NCI-H82 treated with DMSO at 0.1 percent for 48 hours (cell line): Measurements from ENCODE around the gene AKAP12.
A peak's percentile ranks its signal among the peaks of the same experiment; 100 is the strongest.

Source experiments
- DNase-seq: peaks from one replicate; lab custom pipeline; 2025; ENCODE audit not compliant: unreplicated experiment; lab: John Stamatoyannopoulos, UW

Gene AKAP12

DNA sequence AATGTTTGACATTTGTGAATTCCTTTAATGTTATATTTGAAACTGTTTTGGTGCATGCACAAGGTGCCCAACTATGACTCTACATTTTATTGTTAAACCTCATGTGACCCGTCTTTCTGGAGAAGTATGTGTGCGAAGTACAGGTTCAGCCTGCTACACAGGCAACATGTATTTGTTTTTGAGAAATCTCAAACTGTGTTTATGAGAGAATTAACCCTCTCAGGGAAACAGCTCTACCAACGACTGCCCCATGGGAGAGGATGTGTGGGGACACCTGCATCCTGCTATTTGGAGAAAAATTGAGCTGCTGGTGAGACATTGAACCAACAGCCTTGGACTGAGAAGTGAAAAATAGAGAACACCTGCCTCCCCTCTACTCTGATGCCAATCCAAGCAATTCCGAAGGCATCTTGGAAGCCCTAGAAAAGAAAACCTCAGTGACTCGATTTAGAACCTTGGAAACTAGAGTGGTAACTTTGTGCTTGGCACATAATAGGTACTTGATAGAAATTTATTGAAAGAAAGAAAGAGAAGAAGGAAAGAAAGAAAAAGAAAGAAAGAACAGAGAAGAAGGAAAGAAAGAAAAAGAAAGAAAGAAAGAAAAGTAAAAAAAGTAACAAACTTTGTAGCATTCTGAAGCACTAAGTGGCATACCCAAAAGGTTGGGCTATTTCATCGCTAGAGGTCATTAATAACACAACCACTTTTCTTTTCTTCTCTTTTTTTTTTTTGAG, 2.9 kb upstream of the AKAP12 start:
- DNase-seq, result no peak

DNA sequence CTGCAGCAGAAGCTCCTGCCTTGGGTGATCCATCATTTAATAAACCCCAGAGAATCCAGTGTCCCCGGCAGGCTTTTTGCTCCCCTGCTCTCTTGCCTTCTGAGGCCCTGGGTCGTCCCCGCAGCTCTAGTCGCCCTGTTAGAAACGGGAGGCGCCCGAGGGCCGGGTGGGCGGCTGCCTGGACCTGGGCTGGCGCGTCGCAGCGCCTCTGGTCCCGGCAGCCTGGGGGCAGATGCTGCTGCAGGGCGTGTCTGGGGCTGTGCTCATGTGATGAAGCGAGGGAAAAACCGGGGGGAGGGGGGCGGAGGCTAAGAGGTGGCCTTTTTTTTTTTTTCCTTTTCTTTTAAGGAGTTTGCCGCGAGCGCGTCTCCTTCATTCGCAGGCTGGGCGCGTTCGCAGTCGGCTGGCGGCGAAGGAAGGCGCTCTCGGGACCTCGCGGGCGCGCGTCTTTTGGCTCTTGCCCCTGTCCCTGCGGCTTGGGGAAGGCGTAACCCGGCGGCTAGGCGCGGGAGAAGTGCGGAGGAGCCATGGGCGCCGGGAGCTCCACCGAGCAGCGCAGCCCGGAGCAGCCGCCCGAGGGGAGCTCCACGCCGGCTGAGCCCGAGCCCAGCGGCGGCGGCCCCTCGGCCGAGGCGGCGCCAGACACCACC, 394 bp downstream of the AKAP12 start:
- peak; percentile 63 for DNase-seq

- no peak for DNase-seq
Measured at GRCh38 chr6:151240791-151241642, 1.2 kb downstream of the AKAP12 start.

DNA sequence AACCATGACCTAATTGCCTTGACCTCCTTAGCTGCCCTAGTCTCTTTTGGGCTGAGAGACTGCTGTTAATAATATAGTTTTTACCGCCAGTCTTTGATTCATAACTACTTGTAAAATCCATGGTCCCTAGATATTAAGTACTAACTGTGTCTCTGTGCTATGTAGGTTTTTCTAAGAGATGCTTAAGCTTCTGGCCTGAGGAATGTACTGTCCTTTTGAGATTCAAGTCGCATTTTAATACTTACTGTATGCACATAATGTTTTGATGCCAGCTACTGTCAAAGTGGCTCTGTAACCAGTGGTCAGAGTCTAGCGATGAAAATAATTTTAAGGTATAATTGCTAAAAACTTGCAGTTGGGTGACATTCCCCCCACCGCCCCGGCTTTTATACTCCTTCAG, 2.1 kb downstream of the AKAP12 start:
- no peak for DNase-seq

DNA sequence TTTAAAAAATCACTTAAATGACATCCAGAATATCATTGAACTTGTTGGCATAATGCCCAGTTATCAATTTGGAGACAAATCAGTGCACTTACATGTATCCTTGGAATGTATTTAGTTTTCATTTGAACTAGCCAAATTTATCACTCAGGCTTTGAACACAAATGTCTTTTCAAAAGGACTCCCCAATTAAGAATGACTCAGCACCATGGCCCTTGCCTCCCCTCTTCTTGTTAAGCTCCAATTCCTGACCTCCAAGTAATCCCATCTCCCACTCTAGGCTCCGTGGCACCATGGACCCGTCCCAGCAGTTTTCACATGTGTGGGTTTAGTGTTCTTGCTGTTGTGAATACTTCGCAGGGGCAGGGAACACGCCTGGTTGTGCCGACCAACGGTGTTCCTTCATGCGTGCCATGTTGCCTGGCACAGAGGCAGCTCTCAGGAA, 2.7 kb downstream of the AKAP12 start:
- DNase-seq, result no peak

DNA sequence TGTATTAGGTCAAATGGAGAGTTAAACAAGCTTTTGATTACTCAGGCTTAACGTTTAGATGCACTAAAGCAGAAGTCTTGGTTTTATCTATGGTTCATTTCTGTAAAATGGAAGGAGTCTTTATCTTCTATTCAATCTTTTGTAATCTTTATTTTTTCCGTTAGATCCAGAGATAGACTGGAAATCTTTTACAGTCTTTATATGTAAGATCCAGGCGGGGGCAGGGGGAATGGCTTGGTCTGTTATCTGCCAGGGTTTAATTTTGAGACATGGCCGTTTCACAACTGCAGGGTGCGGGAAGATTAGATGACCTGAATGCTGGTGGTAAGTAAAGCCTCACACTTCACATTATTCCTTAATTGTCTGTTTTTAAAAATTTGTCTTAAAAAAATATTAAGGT, 3.7 kb downstream of the AKAP12 start:
- DNase-seq, result no peak

DNA sequence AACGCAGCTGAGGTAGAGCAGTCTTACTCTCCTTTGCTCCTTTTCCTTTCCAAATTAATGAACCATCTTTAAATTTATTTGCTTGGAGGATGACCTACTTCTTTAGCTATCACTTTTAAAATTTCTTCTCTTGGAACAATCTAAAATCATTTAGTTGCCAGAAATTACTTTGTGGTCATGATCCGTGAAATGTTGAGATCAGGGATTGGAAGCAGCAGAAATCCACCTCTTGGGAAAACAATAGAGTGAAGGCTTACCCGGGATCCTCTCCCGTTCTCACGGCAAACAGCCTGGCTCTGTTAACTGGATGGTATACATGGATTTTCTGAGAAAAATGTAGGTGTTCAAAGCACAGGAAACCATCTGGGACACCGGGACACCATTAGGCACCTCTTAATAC, 7.7 kb downstream of the AKAP12 start:
- DNase-seq, result no peak

GRCh38 chr6:151248295-151248694, 8.5 kb downstream of the AKAP12 start:
- DNase-seq, result no peak

GRCh38 chr6:151252634-151253033, 12.9 kb downstream of the AKAP12 start:
- DNase-seq, result no peak

DNA sequence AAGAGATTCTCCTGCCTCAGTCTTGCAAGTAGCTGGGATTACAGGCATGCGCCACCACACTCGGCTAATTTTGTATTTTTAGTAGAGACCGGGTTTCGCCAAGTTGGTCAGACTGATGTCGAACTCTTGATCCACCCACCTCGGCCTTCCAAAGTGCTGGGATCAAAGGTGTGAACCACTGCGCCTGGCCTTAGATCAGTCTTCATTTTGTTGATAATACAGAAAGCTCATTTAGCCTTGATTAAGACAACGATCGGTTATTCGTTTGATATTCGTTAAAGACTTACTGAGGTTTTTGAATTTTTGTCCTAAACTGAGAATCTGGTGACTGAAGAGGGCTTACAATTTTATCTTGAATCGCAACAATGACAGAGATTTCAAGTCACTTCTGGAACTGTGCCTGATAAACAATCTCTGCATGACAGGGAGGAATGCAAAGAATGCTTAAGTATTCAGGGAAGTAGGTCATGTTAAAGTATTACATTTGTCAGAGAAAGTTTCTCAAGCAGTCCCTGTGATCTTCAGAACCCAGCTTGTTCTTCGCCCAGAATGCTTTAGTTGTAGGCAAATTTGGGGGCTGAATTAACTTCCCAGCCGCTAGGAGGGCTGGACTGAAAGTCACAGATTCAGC, 14.8 kb downstream of the AKAP12 start:
- no peak for DNase-seq

DNA sequence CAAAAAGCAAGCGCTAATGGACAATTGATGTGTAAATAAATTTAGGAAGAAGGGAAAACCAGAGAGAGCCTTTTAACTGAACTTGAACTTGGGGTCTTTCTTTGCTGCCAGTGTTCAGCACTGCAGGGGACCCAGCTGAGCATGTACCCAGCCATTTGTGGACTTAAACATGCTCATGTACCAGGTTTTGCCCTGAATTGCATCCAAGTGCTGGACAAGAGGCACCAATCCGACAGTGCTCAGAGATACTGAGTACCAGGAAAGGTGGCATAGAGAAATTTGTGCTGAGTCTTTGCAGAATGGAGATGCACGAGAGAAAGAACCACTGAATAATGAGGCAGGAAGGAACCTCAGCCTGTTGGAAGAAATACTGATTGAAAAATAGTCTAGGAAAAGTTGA, 16.0 kb downstream of the AKAP12 start:
- DNase-seq, result no peak

DNA sequence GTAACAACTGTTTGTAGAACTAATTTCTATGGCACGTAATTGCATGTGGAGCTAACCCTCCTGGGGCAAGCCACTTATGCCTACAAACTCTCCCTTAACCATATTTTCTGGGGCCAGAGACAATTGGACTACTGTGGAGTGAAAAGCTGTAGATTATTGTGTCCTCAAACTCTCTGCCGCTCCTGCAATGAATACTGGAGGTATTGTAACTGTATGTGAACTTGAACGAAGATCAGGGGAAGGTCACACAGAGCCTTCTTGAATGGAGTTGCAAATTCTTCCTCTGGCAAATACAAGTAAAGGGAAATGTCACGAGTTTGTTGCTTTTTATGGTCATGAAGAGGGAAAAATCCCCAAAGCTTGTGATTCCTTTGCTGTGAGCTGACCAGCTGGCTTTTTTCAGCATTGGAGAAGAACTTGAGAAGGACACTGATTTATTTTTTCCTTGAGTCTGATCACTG, 18.2 kb downstream of the AKAP12 start:
- DNase-seq, result no peak

DNA sequence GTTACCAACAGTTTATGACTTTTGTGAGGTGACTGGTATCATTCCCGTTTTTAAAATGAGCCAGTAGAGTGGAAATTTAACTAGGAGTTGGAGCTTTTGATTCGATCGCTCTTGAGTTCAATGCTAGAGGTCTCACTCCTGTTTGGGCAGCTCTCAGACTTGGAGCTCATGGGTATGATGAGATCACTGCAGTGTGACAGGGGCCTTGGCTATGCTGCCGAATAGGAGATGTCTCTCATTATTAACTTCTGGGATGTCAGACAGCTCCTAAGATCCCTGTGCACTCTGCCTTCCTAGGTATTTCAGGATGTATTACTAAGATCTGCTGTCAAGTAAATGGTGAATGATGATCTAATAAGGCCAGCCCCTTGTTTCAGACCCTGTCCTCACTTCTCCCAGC, 20.4 kb downstream of the AKAP12 start:
- DNase-seq, result no peak

GRCh38 chr6:151263035-151263434, 23.3 kb downstream of the AKAP12 start:
- DNase-seq, result no peak

GRCh38 chr6:151263967-151264366, 24.2 kb downstream of the AKAP12 start:
- no peak for DNase-seq

DNA sequence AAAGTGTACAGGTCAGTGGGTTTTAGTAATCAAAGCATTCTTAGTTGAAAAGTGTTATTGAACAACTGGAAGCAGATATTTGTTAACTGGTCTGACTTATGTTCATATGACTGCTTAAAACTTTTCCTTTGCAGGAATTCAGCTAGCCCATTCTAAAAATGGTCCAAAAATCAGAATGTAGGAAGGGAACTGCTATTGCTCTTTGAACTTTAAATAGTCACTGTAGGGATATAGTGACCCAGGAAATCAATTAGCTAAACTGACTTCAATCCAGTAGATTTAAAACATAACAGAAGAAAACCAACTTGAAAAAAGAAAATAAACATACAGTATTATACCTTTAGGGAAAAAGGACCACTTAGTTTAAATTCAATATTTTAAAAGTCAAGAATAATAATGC, 25.5 kb downstream of the AKAP12 start:
- DNase-seq, result no peak

- no peak for DNase-seq
Measured at GRCh38 chr6:151269321-151269995, 29.7 kb downstream of the AKAP12 start.

DNA sequence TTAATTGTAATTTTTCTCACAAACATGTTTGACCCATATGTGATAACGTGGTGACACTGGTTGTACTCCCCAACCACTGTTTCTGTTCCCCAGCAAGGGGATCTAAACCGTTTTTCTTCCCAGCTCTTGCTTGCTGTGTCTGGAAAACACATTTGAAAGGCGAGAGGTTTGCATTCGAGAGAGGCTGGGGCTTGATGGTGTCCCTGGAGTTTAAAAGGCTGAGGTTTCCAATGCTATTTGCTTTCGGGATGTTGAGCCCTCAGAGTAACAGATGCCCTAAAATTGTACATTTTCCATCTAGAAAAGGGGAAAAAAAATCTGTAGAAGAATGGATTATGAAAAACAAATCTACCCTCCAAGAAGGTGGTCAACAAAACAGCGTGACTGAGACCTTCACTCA, 35.4 kb downstream of the AKAP12 start:
- no peak for DNase-seq

GRCh38 chr6:151275566-151275965, 35.8 kb downstream of the AKAP12 start:
- DNase-seq, result no peak

DNA sequence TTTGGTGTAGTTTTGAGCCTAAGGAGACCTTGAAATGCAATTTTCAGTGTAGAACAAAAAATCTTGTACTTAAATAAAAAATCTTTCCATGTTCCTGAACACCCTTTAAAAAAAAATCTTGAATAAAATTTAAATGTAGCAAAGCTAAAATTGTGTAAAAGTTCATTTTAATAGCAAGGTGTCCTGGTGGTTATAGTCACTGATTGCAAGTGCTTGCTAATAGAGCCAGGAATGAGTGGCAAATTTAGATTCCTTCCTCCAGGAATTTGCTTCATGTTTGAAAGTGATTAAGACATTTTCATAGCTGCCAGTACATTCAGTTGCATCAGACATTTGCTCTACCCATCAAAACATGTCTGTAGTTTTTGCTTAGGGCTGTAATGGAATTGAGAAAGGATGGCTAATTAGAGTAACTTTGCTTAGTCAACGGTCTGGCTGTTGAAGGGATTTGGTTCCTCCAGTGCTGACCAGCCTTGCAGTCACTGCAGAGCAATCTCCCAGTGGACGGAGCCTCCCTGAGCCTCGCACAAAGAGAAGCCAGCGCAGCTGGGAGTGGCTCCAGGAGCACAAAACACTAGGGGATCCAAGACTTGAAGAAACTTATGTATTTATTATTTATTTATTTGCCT, 36.5 kb downstream of the AKAP12 start:
- DNase-seq, result no peak
